K562 (cell line): Measurements from ENCODE around the gene KIAA2012. TPM values are rescaled to one million over a fixed set of nuclear protein-coding genes. Genes with fewer than 3 reads are reported as not detected.

ENCODE experiments used
- ATAC-seq: fragments of 200-7000 bp; cut with Tn5 transposase; 3 replicates; pipeline ENCODE4 v1.9.1; 2020; ENCODE audit warnings: moderate library complexity
- BruUV-seq: library from RNA; stranded (reverse); fragments of 400-500 nt; replicated peaks from 2 replicates; lab custom pipeline; 2021; lab: Mats Ljungman, UMichigan
- CTCF ChIA-PET: fragments of 300-600 bp; formaldehyde crosslinking; extraction: SDS; loops from one replicate; lab custom pipeline; 2021; ENCODE audit warnings: low intra/inter-chr PET ratio; lab: Yijun Ruan, JAX
- POLR2A ChIA-PET: fragments of 300-600, 350-650 bp; sonication (Branson Sonifier 250); formaldehyde crosslinking; extraction: SDS; loops from one replicate; lab custom pipeline; 2021; ENCODE audit warnings: antibody characterized with exemption, inconsistent platforms; lab: Yijun Ruan, JAX
- DNase-seq, 4 experiments: peaks; one replicate each; pipeline versions ENCODE4 v3.0.0 to v3.0.0-alpha.2; 2011 to 2018; ENCODE audit warnings: low spot score in 3 of 4, mixed read lengths in 3 of 4; ENCODE audit errors: extremely low read depth in 1 of 4
- FAIRE-seq: peaks from 2 replicates; lab custom pipeline; 2011; peaks lifted over from hg19 to GRCh38; lab: Jason Lieb, UNC
- H2AFZ ChIP-seq: 2 replicates; pipeline ENCODE4 v1.6.0; 2011; ENCODE audit warnings: low read depth, low read length, control low read depth, inconsistent platforms
- H3K27ac ChIP-seq: fragments of 200-600 bp; 3 replicates; pipeline ENCODE4 v1.8.0; 2011; ENCODE audit warnings: low read depth, mild to moderate bottlenecking, control low read depth, inconsistent platforms, low read length, moderate library complexity, mixed read lengths; ENCODE audit errors: extremely low read depth
- H3K27me3 ChIP-seq, 2 experiments: fragments of 300-600 bp in 1 of 2; 2 replicates in 1 of 2; 3 replicates in 1 of 2; pipeline versions ENCODE4 v1.6.0 to v1.8.0; 2011; ENCODE audit warnings: inconsistent platforms in 2 of 2, low read length in 2 of 2, mild to moderate bottlenecking in 1 of 2, mixed read lengths in 1 of 2, moderate library complexity in 1 of 2; ENCODE audit not compliant: control insufficient read depth in 2 of 2, insufficient read depth in 2 of 2
- H3K36me3 ChIP-seq: fragments of 300-600 bp; 3 replicates; pipeline ENCODE4 v1.8.0; 2011; ENCODE audit warnings: mild to moderate bottlenecking, low read length, inconsistent platforms; ENCODE audit not compliant: control insufficient read depth, insufficient read depth
- H3K4me1 ChIP-seq, 2 experiments: fragments of 200-600 bp in 1 of 2; replicated peaks in 1 of 2; 2 replicates in 1 of 2; 3 replicates in 1 of 2; pipeline versions ENCODE4 v1.5.1 to v1.8.0; 2011; ENCODE audit warnings: inconsistent platforms in 2 of 2, low read length in 2 of 2, mild to moderate bottlenecking in 1 of 2, mixed read lengths in 1 of 2, moderate library complexity in 1 of 2; ENCODE audit not compliant: control insufficient read depth in 2 of 2, insufficient read depth in 2 of 2
- H3K4me2 ChIP-seq: 2 replicates; pipeline ENCODE4 v1.6.1; 2011; ENCODE audit warnings: low read length, control low read depth, inconsistent platforms, mixed read lengths; ENCODE audit not compliant: insufficient read depth
- H3K4me3 ChIP-seq: fragments of 200-600 bp; sonication (generic), shearing (Covaris generic); 2 replicates; pipeline ENCODE4 v1.5.1; 2016; ENCODE audit warnings: control low read depth, inconsistent platforms
- H3K79me2 ChIP-seq: fragments of 200-600 bp; 3 replicates; pipeline ENCODE4 v1.8.0; 2011; ENCODE audit warnings: low read length, inconsistent platforms; ENCODE audit not compliant: control insufficient read depth, insufficient read depth
- H3K9ac ChIP-seq, 2 experiments: 2 replicates each; pipeline versions ENCODE4 v1.6.0 to v1.6.1; 2011; ENCODE audit warnings: low read depth in 2 of 2, low read length in 2 of 2, control low read depth in 1 of 2, inconsistent platforms in 1 of 2, mild to moderate bottlenecking in 1 of 2, mixed read lengths in 1 of 2; ENCODE audit not compliant: insufficient read depth in 1 of 2
- H3K9me1 ChIP-seq: one replicate; pipeline ENCODE4 v1.6.0; 2011; ENCODE audit warnings: inconsistent platforms, mild to moderate bottlenecking, low read length, moderate library complexity; ENCODE audit not compliant: control insufficient read depth, insufficient read depth
- H3K9me3 ChIP-seq: replicated peaks from 2 replicates; pipeline ENCODE4 v1.5.1; 2011; ENCODE audit warnings: low read depth, low read length, inconsistent platforms; ENCODE audit not compliant: control insufficient read depth, insufficient read depth
- H4K20me1 ChIP-seq: replicated peaks from 2 replicates; pipeline ENCODE4 v1.6.1; 2011; ENCODE audit warnings: low read length, inconsistent platforms, mixed read lengths; ENCODE audit not compliant: control insufficient read depth, insufficient read depth
- ARID1B ChIP-seq: fragments of 450-650 bp; IDR thresholded peaks from 2 replicates; pipeline ENCODE4 v1.6.1; 2016; ENCODE audit warnings: antibody characterized with exemption, mild to moderate bottlenecking, inconsistent platforms
- ATF6 ChIP-seq: sonication (generic); formaldehyde crosslinking; IDR thresholded peaks from 2 replicates; pipeline ENCODE4 v1.4.0; 2020; ENCODE audit warnings: mild to moderate bottlenecking, missing genetic modification reagents
- CBFA2T3 ChIP-seq: fragments of 450-650 bp; IDR thresholded peaks from 2 replicates; pipeline ENCODE4 v1.6.1; 2017
- DLX4 ChIP-seq: fragments of 250-450 bp; sonication (Bioruptor Pico); IDR thresholded peaks from 2 replicates; pipeline ENCODE4 v1.6.1; 2021; ENCODE audit warnings: mild to moderate bottlenecking
- ETV5 ChIP-seq: sonication (generic); formaldehyde crosslinking; IDR thresholded peaks from 2 replicates; pipeline ENCODE4 v1.4.0; 2020; ENCODE audit warnings: low read depth, mild to moderate bottlenecking, missing genetic modification reagents
- HOMEZ ChIP-seq: fragments of 250-450 bp; sonication (Bioruptor Pico); IDR thresholded peaks from 2 replicates; pipeline ENCODE4 v1.4.0; 2020; ENCODE audit warnings: mild to moderate bottlenecking, moderate library complexity
- KHSRP ChIP-seq: fragments of 450-650 bp; IDR thresholded peaks from 2 replicates; pipeline ENCODE4 v1.6.1; 2017
- MECOM ChIP-seq: fragments of 250-450 bp; sonication (Bioruptor Pico); IDR thresholded peaks from 2 replicates; pipeline ENCODE4 v1.8.0; 2022; ENCODE audit warnings: inconsistent platforms
- NFXL1 ChIP-seq: fragments of 450-650 bp; formaldehyde crosslinking; IDR thresholded peaks from 2 replicates; pipeline ENCODE4 v1.4.0; 2021; ENCODE audit warnings: mild to moderate bottlenecking
- POU5F1 ChIP-seq: fragments of 150-350 bp; IDR thresholded peaks from 2 replicates; pipeline ENCODE4 v1.6.1; 2014; ENCODE audit warnings: borderline replicate concordance, low read length, low read depth, mild to moderate bottlenecking; ENCODE audit not compliant: partially characterized antibody
- PYGO2 ChIP-seq: fragments of 450-650 bp; IDR thresholded peaks from 2 replicates; pipeline ENCODE4 v1.6.1; 2016; ENCODE audit warnings: mild to moderate bottlenecking, missing genetic modification characterization, moderate library complexity, missing compliant biosample characterization
- ZBTB33 ChIP-seq: sonication (generic); formaldehyde crosslinking; IDR thresholded peaks from 2 replicates; pipeline ENCODE4 v1.8.1; 2023; ENCODE audit warnings: mild to moderate bottlenecking, missing genetic modification reagents
- ZNF347 ChIP-seq: fragments of 450-650 bp; formaldehyde crosslinking; IDR thresholded peaks from 2 replicates; pipeline ENCODE4 v1.4.0; 2020; ENCODE audit warnings: low read depth, mild to moderate bottlenecking, moderate library complexity
- ZNF395 ChIP-seq: fragments of 200-800 bp; sonication (Bioruptor generic); IDR thresholded peaks from 2 replicates; pipeline ENCODE4 v1.6.1; 2017; ENCODE audit warnings: missing genetic modification characterization, missing compliant biosample characterization
- ZNF583 ChIP-seq: fragments of 250-450 bp; sonication (Bioruptor Pico); IDR thresholded peaks from 2 replicates; pipeline ENCODE4 v1.4.0; 2020
- ZNF785 ChIP-seq: fragments of 250-450 bp; sonication (Bioruptor Pico); IDR thresholded peaks from 2 replicates; pipeline ENCODE4 v1.4.0; 2020; ENCODE audit warnings: mild to moderate bottlenecking
- WGBS: fragments of 100-300 bp; shearing (Covaris generic); methylation state at CpG from one replicate; pipeline ENCODE4 v1.1.6; 2016; ENCODE audit warnings: low coverage, mixed read lengths; ENCODE audit not compliant: insufficient coverage; ENCODE audit errors: missing lambda C conversion rate; 5-methylcytosine and 5-hydroxymethylcytosine counted together
- in situ Hi-C: fragments of 300-500 bp; cut with MboI; formaldehyde crosslinking; loops from 4 replicates; pipeline ENCODE4 v1.15.0; 2018; ENCODE audit warnings: inconsistent platforms, mixed read lengths
- intact Hi-C: fragments of 100-400 bp; cut with micrococcal nuclease; formaldehyde crosslinking; loops from 2 replicates; pipeline ENCODE4 v1.14.2; 2022
- polyA plus RNA-seq, 8 experiments: library from polyadenylated mRNA; depleted of rRNA in 4 of 8; stranded (reverse) in 5 of 8; unstranded in 3 of 8; fragments of >200 nt; fragmentation: Nextera tagmentation in 2 of 8; fragmentation: Illumina TruSeq in 1 of 8; extraction: Ambion mirVana in 2 of 8; extraction: Trizol in 1 of 8; gene quantifications; 2 replicates each; pipeline versions ENCODE4 v1.2.1 to v1.2.3, GENCODE V29; 2011 to 2014; ENCODE audit warnings: inconsistent platforms in 1 of 8, missing spikeins in 1 of 8
- total RNA-seq, 7 experiments: library from RNA; depleted of rRNA in 6 of 7; stranded (reverse); fragments of >200 nt in 6 of 7; fragmentation: Illumina TruSeq in 2 of 7; extraction: Trizol in 2 of 7; gene quantifications; 2 replicates each; pipeline versions ENCODE4 v1.2.1 to v1.2.3, GENCODE V29; 2011 to 2021; ENCODE audit warnings: low replicate concordance in 1 of 7

Gene KIAA2012
- total and polyA plus RNA-seq, 9 of the 15 experiments (the other 6 are each of a cell fraction or from before 2014, with no cell fraction given) = not detected

- DNase-seq (no peak), FAIRE-seq (no peak), ATAC-seq (no peak)
- in situ Hi-C loops = no loop called here
- intact Hi-C loops = no loop called here
- H3K9me1 ChIP-seq = no peaks in the 10 kb centered on the region
- no peak overlapping the region for H3K4me2 ChIP-seq
- ChIA-PET POLR2A (no interaction called here), CTCF (no interaction called here)
- H4K20me1 ChIP-seq = no peaks in the 10 kb centered on the region
- H2AFZ ChIP-seq = no peak overlapping the region
- no peak overlapping the region for H3K4me3 ChIP-seq
- no peaks in the 10 kb centered on the region for H3K36me3 ChIP-seq
- no peak overlapping the region for H3K27ac ChIP-seq
- no peaks in the 10 kb centered on the region for H3K4me1 ChIP-seq
- no TSS peak for BruUV-seq
- H3K79me2 ChIP-seq = no peaks in the 10 kb centered on the region
- WGBS = 0% methylated on average over 5 of the region's 6 CpGs
- no peak overlapping the region for H3K9ac ChIP-seq
- H3K27me3 ChIP-seq = peaks cover 3 to 4% of the 10 kb centered on the region in 2 experiments; a peak in 2 of 5 replicates
- no peaks in the 10 kb centered on the region for H3K9me3 ChIP-seq
- no peak for TF ChIP-seq POU5F1
- TF ChIP-seq CBFA2T3 = no peak
- TF ChIP-seq KHSRP = no peak
- no peak for TF ChIP-seq ATF6 (CRISPR knock-in tag)
- TF ChIP-seq ZNF583 = no peak
- no peak for TF ChIP-seq ZNF785 (CRISPR knock-in tag)
- TF ChIP-seq ZNF347 (CRISPR knock-in tag) = no peak
- TF ChIP-seq ZNF395 (CRISPR knock-in tag) = no peak
- TF ChIP-seq ARID1B = no peak
- TF ChIP-seq HOMEZ = no peak
- TF ChIP-seq DLX4 (CRISPR knock-in tag) = no peak
- TF ChIP-seq ZBTB33 (CRISPR knock-in tag) = no peak
- TF ChIP-seq PYGO2 (tag) = no peak
- no peak for TF ChIP-seq MECOM (CRISPR knock-in tag)
- no peak for TF ChIP-seq NFXL1
- TF ChIP-seq ETV5 (CRISPR knock-in tag) = no peak
These were observed 11.2 kb downstream of the KIAA2012 start for GRCh38 chr2:202084265-202084664.
